Skeletal muscle tissue (tissue), 4 donors: ENCODE results near the gene SHISA3. TPM values are rescaled to one million over a fixed set of nuclear protein-coding genes. Genes with fewer than 3 reads are reported as not detected.

Experiments
- H3K27ac ChIP-seq: one replicate; pipeline ENCODE4 v1.7.0; 2013; ENCODE audit warnings: mild to moderate bottlenecking, low read depth, low read length, inconsistent platforms
- H3K27me3 ChIP-seq, 3 donors: one replicate each; pipeline ENCODE4 v1.7.0; 2013; ENCODE audit warnings: low read length in 3 of 3; ENCODE audit not compliant: control insufficient read depth in 3 of 3, insufficient read depth in 3 of 3
- H3K36me3 ChIP-seq, 3 donors: one replicate each; pipeline ENCODE4 v1.7.0; 2013; ENCODE audit warnings: low read length in 3 of 3; ENCODE audit not compliant: control insufficient read depth in 3 of 3, insufficient read depth in 3 of 3
- H3K4me1 ChIP-seq, 3 donors: one replicate each; pipeline ENCODE4 v1.7.0; 2013; ENCODE audit warnings: low read length in 3 of 3, mild to moderate bottlenecking in 3 of 3; ENCODE audit not compliant: control insufficient read depth in 3 of 3, insufficient read depth in 3 of 3
- H3K4me3 ChIP-seq, 3 donors: one replicate each; pipeline ENCODE4 v1.7.0; 2013; ENCODE audit warnings: low read length in 3 of 3
- H3K9ac ChIP-seq, 3 donors: one replicate each; pipeline ENCODE4 v1.7.0; 2013; ENCODE audit warnings: low read length in 3 of 3, mild to moderate bottlenecking in 3 of 3, moderate library complexity in 2 of 3, low read depth in 1 of 3
- H3K9me3 ChIP-seq, 3 donors: one replicate each; pipeline ENCODE4 v1.7.0; 2013; ENCODE audit warnings: low read length in 3 of 3; ENCODE audit not compliant: control insufficient read depth in 3 of 3
- total RNA-seq: library from RNA; depleted of rRNA; stranded (reverse); fragments of >200 nt; gene quantifications from one replicate; pipeline ENCODE4 v1.2.3, GENCODE V29; 2014
- donor health status: Osteomylitis.

Gene SHISA3
- total RNA-seq, result 1.6 TPM

DNA sequence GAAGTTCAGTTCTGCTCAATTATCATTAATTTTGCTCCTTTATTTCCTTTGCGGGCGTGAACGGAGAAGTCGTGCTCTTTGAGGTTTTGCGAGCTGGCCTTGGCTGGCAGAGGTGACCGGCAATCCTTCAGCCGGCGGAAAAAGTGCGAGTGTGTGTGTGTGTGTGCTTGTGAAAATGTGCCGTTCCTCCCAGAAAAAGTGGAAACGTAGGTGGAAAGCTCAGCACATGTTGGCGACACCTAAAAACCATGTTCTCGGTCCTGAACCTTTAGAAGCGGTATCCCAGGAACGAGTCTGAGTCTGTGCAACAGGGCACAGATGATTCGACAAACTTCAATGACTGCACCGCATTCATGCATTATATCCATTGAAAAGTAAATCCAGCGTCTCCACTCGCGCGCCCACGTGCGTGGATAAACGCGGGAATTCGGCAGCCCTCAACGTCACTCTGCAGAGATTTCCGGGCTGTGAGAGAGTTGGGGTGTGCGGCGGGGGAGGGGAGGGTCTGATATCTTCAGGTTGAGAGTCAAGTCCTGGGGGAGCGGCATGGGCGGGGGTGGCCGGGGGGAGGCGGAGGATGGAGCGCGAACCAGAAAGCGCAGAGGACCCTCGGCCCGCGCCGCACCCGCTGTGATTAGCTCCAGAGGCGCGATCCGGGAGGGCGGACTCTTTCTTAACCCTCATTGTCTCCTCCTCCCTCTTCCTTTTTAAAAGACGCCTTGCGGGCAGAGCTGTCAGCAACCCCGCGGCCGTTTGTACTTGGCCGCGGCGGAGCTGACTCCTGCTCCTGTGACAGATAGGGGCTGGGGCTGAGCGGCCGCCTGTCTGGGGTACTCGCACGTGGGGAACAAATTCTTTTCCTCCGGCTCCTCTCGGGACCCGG is at the start of gene SHISA3:
Gene SHISA3, plus strand, starts transcription at position 737 of the 883 bp plus-strand sequence. CDS start 569 bp downstream, outside the sequence.
- Histone ChIP-seq H3K9me3 (no peaks in the 10 kb centered on the region), H3K9ac (peak within 1 kb of the TSS in 1 of 3 donors; percentile 45), H3K4me3 (peak within 1 kb of the TSS; percentile 62 to 70 (median 68)), H3K27ac (no peak within 1 kb of the TSS), H3K27me3 (peaks cover 37 to 45% (median 42%) of the 10 kb centered on the region in 3 donors), H3K4me1 (peaks cover 14 to 23% (median 21%) of the 10 kb centered on the region in 3 donors), H3K36me3 (no peaks in the 10 kb centered on the region)

DNA sequence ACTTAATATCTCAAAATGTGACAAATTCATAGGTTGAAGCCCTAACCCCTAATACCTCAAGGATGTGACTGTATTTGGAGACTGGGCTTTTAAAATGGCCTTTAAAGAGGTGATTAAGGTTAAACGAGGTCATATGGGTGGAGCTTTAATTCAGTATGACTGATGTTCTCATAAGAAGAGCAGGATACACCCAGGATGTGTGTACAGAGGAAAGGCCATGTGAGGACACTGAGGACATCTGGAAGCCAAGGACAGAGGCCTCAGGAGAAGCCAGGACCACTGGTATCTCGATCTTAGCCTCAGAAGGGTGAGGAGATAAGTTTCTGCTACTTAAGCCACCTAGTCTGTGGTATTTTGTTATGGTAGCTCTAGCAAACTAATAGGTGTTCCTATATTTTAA is 49.0 kb upstream of the SHISA3 start:
- Histone ChIP-seq H3K27me3 (peaks cover 0 to 4% (median 0%) of the 10 kb centered on the region in 3 donors), H3K9me3 (no peaks in the 10 kb centered on the region), H3K27ac (no peak overlapping the region), H3K36me3 (no peaks in the 10 kb centered on the region), H3K4me1 (no peaks in the 10 kb centered on the region), H3K9ac (no peak overlapping the region), H3K4me3 (no peak overlapping the region)

DNA sequence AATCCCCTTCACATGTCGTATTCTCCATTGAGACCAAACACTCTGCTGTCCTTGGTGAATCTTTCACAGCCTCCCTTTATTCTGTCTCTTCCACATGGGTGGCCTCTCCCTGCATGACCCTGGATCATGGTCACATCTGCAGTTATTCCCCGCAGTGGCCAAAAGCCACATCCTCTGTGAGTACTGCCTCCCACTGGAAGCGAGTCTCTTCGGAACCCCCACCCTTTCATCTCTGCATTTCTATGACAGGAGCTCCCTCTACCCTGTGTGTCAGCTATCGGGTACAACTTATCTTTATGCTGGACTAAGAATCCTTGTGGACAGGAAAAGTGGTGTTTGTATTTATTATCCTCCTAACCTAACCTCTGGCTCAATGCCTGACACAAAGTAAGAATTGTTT is 48.6 kb upstream of the SHISA3 start:
- no peak overlapping the region for H3K4me3 ChIP-seq
- no peak overlapping the region for H3K9ac ChIP-seq
- H3K27ac ChIP-seq, result no peak overlapping the region
- H3K36me3 ChIP-seq, result no peaks in the 10 kb centered on the region
- peaks cover 0 to 4% (median 0%) of the 10 kb centered on the region in 3 donors for H3K27me3 ChIP-seq
- H3K4me1 ChIP-seq, result no peaks in the 10 kb centered on the region
- no peaks in the 10 kb centered on the region for H3K9me3 ChIP-seq

DNA sequence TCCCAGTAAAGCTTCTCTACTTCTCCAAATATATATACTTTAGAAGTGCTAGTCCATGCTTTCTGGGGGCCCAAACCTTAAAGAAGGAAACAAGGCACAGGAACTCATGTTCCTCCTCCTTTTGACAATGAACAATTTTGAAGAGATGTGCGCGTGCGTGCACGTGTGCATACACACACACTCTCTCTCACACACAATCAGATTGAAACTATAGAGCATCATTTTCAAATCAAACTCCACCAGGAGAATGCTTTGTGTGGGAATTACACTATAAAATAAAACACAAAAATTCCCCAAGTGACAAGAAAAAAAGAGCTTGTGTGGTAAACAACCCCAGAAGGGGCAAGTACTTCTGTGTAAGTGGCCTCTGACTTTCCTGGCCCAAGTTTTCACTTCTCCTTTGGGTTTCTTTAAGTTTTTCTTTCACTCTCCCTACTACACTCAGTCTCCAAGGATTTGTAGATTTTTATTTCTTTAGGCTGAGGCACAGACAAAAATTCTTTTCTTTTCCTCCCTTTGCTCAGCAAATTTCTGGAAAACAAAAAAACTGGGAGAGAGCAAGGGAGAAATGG is 46.6 kb upstream of the SHISA3 start:
- Histone ChIP-seq H3K4me1 (no peaks in the 10 kb centered on the region), H3K9me3 (no peaks in the 10 kb centered on the region), H3K27ac (no peak overlapping the region), H3K36me3 (no peaks in the 10 kb centered on the region), H3K27me3 (peaks cover 0 to 4% (median under 1%) of the 10 kb centered on the region in 3 donors), H3K9ac (no peak overlapping the region), H3K4me3 (no peak overlapping the region)

DNA sequence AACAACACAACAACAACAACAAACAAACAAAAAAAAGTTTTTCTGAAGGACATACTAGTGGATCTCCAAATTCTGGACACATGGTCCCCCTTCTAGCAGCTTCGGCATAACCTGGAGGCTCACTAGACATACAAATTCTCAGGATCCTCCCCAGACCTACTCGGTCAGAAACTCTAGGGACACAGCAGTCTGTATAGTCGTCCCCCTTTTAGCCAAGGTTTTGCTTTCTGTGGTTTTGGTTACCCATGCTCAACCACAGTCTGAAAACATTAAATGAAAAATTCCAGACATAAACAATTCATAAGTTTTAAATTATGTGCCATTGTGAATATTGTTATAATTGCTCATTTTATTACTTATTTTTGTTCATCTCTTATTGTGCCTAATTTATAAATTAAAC is 45.2 kb upstream of the SHISA3 start:
- Histone ChIP-seq H3K9ac (no peak overlapping the region), H3K4me3 (no peak overlapping the region), H3K9me3 (no peaks in the 10 kb centered on the region), H3K27me3 (peaks cover 0 to 7% (median 2%) of the 10 kb centered on the region in 3 donors), H3K4me1 (no peaks in the 10 kb centered on the region), H3K36me3 (no peaks in the 10 kb centered on the region), H3K27ac (no peak overlapping the region)

DNA sequence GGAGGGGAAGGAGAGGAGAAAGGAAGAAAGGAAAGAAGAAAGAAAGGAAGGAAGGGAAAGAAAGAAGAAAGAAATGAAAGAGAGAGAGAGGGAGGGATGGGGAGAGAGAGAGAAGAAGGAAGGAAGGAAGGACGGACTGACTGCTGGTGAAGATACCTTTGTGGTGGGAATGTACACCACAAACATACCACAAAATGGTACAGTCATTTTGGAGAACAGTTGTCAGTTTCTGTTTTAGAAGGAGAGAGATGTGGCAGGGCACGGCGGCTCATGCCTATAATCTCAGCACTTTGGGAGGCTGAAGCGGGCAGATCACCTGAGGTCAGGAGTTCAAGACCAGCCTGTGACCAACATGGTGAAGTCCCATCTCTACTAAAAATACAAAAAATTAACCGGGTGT is 40.0 kb upstream of the SHISA3 start:
- no peaks in the 10 kb centered on the region for H3K36me3 ChIP-seq

DNA sequence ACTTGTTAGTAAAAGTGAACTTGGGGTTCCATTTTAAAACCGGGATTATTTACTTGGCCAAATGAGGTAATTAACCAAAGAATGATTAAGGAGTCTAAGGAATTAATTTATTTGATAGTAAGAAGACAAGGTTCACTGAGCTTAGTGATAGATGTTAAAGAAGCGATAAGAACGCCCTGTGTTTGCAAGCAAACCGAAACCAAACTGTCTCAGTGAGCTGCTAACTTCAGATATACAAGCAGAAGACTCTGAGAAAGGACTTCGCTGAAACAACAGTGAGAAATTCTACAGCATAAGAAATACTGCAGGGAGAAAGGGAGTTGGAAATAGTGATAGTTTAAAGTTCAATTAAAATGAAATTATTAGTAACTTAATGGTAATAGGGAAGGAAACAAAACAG is 37.6 kb upstream of the SHISA3 start:
- no peaks in the 10 kb centered on the region for H3K4me1 ChIP-seq
- no peaks in the 10 kb centered on the region for H3K36me3 ChIP-seq
- no peak overlapping the region for H3K27ac ChIP-seq
- no peaks in the 10 kb centered on the region for H3K9me3 ChIP-seq
- no peak overlapping the region for H3K4me3 ChIP-seq
- peaks cover 0 to 3% (median 2%) of the 10 kb centered on the region in 3 donors for H3K27me3 ChIP-seq
- H3K9ac ChIP-seq, result no peak overlapping the region

More for the DNA sequence above, 40.0 kb upstream of the SHISA3 start:
- Histone ChIP-seq H3K27ac (no peak overlapping the region), H3K9ac (no peak overlapping the region), H3K4me1 (no peaks in the 10 kb centered on the region), H3K9me3 (no peaks in the 10 kb centered on the region), H3K4me3 (no peak overlapping the region), H3K27me3 (peaks cover 0 to 7% (median 2%) of the 10 kb centered on the region in 3 donors)

DNA sequence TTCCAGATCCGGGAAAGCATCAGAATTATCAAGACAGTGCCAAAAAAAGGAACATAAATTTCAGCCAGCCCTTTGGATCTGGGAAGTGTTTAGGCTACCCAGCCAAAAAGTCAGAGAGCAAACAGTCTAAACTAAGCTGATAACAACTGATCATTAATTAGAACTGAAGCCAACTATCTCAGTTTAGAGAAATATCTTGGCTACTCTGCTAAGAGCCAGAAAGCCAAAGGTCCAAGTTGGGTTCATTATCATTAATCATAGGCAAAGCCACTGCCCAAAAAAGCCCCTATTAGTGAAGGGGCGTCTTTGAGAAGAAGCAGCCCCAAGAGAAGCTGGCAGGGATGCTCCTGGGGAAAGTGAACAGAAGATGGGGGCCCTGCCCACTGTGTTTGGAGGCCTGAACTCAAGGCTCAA is 37.0 kb upstream of the SHISA3 start:
- no peak overlapping the region for H3K4me3 ChIP-seq
- no peaks in the 10 kb centered on the region for H3K9me3 ChIP-seq
- H3K27me3 ChIP-seq, result peaks cover 0 to 3% (median 2%) of the 10 kb centered on the region in 3 donors
- no peak overlapping the region for H3K9ac ChIP-seq
- no peak overlapping the region for H3K27ac ChIP-seq
- no peaks in the 10 kb centered on the region for H3K4me1 ChIP-seq
- no peaks in the 10 kb centered on the region for H3K36me3 ChIP-seq

DNA sequence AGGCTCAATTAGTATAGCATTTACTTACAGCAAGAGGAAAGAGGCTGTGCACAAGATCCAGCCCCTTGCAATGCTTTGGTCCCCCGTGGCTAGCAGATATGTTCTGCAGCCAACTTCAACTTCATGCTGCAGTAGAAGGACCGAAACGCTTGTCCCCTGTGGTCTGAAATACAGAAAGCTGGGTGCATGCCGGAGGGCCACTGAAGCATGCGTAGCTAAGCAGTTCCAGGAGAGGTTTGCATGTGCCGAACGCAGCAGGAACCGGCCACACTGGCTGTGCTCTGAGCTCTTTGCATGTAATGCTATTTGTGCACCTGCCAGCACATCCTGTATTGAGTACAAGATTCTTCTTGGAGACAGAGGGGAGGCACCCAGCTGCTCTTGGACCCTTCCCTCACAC is 35.8 kb upstream of the SHISA3 start:
- no peak overlapping the region for H3K9ac ChIP-seq
- no peaks in the 10 kb centered on the region for H3K4me1 ChIP-seq
- no peak overlapping the region for H3K4me3 ChIP-seq
- H3K9me3 ChIP-seq, result no peaks in the 10 kb centered on the region
- no peaks in the 10 kb centered on the region for H3K36me3 ChIP-seq
- no peak overlapping the region for H3K27ac ChIP-seq
- peaks cover 0 to 3% (median 0%) of the 10 kb centered on the region in 3 donors for H3K27me3 ChIP-seq

DNA sequence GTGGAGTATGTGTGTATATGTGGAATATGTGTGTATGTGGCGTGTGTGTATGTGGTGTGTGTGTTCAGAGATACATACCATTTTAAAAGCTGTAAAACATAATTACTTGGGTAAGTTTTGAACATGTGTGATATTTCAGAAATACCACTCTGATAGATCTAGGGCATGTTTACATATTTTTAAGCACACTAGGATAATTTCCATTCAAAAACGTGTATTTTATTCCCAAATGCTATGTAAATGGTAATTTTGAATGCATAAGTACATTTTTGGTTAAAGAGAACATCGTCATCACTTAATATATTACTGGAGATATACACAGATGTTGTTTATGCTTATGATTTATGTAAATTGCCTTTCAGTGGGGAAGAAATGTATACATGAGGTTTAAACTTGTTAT is 34.7 kb upstream of the SHISA3 start:
- Histone ChIP-seq H3K36me3 (no peaks in the 10 kb centered on the region), H3K9ac (no peak overlapping the region), H3K27me3 (peaks cover 0 to 3% (median 0%) of the 10 kb centered on the region in 3 donors), H3K27ac (no peak overlapping the region), H3K4me1 (no peaks in the 10 kb centered on the region), H3K9me3 (no peaks in the 10 kb centered on the region), H3K4me3 (no peak overlapping the region)
